Upper lobe of left lung (tissue), 6 donors: ENCODE measurements around the gene GNG11. TPM values are rescaled to one million over a fixed set of nuclear protein-coding genes. Genes with fewer than 3 reads are reported as not detected.
A peak's percentile ranks its signal among the peaks of the same experiment; 100 is the strongest.
"Not testable (repeated sequence)": the region's sequence is repeated elsewhere in the genome, so short reads cannot be mapped to it uniquely, and the experiment has no call there.

Source experiments
- ATAC-seq, 2 donors: fragments of 200-7000 bp; cut with Tn5 transposase; one replicate each; pipeline ENCODE4 v1.9.1; 2022; ENCODE audit warnings: mild to moderate bottlenecking in 2 of 2, moderate library complexity in 2 of 2; ENCODE audit not compliant: low FRiP score in 2 of 2
- DNase-seq, 2 donors: peaks; one replicate each; pipeline ENCODE4 v3.0.0-alpha.2; 2019 to 2020
- H3K27ac ChIP-seq, 4 donors: fragments of 200-600 bp; sonication (generic); one replicate each; pipeline ENCODE4 v1.5.1; 2016 to 2019
- H3K27me3 ChIP-seq, 4 donors: fragments of 200-600 bp; sonication (generic); one replicate each; pipeline ENCODE4 v1.5.1; 2017 to 2019
- H3K36me3 ChIP-seq, 4 donors: fragments of 200-600 bp; sonication (generic); one replicate each; pipeline ENCODE4 v1.5.1; 2016 to 2019
- H3K4me1 ChIP-seq, 4 donors: fragments of 200-600 bp; sonication (generic); one replicate each; pipeline ENCODE4 v1.5.1; 2018 to 2019
- H3K4me3 ChIP-seq, 4 donors: fragments of 200-600 bp; sonication (generic); one replicate each; pipeline ENCODE4 v1.5.1; 2017 to 2019; ENCODE audit warnings: mild to moderate bottlenecking in 2 of 4, moderate library complexity in 1 of 4
- H3K9me3 ChIP-seq, 4 donors: fragments of 200-600 bp; sonication (generic); one replicate each; pipeline ENCODE4 v1.5.1; 2018 to 2019
- EP300 ChIP-seq, 4 donors: sonication (generic); formaldehyde crosslinking; IDR thresholded peaks; one replicate each; pipeline ENCODE4 v1.5.1; 2017; ENCODE audit warnings: antibody characterized with exemption in 4 of 4, control low read depth in 2 of 4
- POLR2A ChIP-seq, 4 donors: fragments of 450-650 bp; IDR thresholded peaks; one replicate each; pipeline ENCODE4 v1.5.1; 2016 to 2017; ENCODE audit warnings: antibody characterized with exemption in 4 of 4, mild to moderate bottlenecking in 2 of 4
- POLR2AphosphoS5 ChIP-seq, 2 donors: sonication (generic); formaldehyde crosslinking; IDR thresholded peaks; one replicate each; pipeline ENCODE4 v1.5.1; 2017; ENCODE audit warnings: antibody characterized with exemption in 2 of 2
- WGBS, 2 donors: methylation state at CpG; one replicate each; pipeline ENCODE4 v1.1.5; 2017 to 2018; 5-methylcytosine and 5-hydroxymethylcytosine counted together
- total RNA-seq, 6 donors: library from RNA; depleted of rRNA in 4 of 6; stranded (reverse); fragments of >200 nt in 4 of 6; gene quantifications; one replicate each; pipeline versions ENCODE4 v1.1.0 to v1.2.1, GENCODE V29; 2016 to 2021
- TF ChIP-seq, protein P1 (sequence below), 6 experiments: fragments of 450-650 bp in 4 of 6; fragments of 200-600 bp in 2 of 6; sonication (generic) in 2 of 6; IDR thresholded peaks; one replicate each; pipeline ENCODE4 v1.5.1; 2016 to 2019; ENCODE audit warnings: antibody characterized with exemption in 6 of 6
- donor health status: DM: no; HTN: no; CAD: no; lungs with moderate emphysema.
- donor health status: DM: no; HTN: yes; CAD: no; lungs with severe emphysema.

Gene GNG11
- total RNA-seq, 6 donors from 2014 or later: 1.0 to 28.5 (median 15.8) TPM

DNA sequence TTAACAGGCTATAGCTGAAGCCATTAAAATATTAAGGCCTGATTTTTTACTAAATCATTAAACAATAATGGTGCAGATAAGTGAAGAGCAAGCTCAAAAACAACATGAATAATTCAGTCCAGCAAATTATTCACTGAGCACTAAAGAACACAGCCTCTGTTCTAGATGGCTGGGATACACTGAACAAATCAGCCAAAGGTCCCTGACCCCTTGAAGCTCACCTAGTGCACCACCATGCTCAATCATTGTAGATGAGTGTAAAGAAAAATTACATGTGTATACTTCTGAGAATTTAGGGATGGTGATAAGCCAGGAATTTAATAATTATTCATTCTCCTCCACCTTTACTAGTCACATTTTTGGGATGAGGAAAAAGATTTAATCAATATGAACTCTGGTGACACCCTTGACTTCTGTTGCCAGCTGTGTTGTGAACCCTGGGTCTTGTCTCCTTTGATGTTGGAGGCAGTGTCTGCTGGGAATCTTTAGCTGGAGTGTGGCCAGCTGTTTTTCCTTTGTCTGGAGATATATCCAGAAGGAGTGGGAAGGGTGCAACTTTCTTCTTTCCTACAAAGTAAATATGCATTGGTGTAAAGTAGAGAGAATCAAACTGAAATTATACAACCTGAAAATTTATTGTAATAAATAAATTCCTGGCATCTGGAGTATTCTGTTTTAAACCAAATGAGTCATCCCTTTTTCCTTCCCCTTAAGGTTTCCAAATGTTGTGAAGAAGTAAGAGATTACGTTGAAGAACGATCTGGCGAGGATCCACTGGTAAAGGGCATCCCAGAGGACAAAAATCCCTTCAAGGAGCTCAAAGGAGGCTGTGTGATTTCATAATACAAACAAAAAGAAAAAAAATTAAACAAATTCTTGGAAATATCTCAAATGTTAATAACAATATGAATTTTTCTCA, 11.2 kb upstream of the GNG11 start:
- 9 to 19% methylated on average over 3 of the region's 3 CpGs for WGBS, 2 donors
- DNase-seq (no peak), ATAC-seq (peak in 1 of 2 donors; percentile 86)
- H3K36me3 ChIP-seq: no peaks in the 10 kb centered on the region
- no peak overlapping the region for H3K4me3 ChIP-seq
- peaks cover 0 to 9% (median 5%) of the 10 kb centered on the region in 4 donors for H3K4me1 ChIP-seq
- no peaks in the 10 kb centered on the region for H3K27me3 ChIP-seq
- no peaks in the 10 kb centered on the region for H3K9me3 ChIP-seq
- peak overlapping the region in 2 of 4 donors; percentile 35 to 53 for H3K27ac ChIP-seq
- TF ChIP-seq POLR2A (IDR thresholded peaks at IDR 0.05) (no peak), EP300 (IDR thresholded peaks at IDR 0.05) (no peak), POLR2AphosphoS5 (IDR thresholded peaks at IDR 0.05) (no peak)
- TF ChIP-seq, protein P1, sequence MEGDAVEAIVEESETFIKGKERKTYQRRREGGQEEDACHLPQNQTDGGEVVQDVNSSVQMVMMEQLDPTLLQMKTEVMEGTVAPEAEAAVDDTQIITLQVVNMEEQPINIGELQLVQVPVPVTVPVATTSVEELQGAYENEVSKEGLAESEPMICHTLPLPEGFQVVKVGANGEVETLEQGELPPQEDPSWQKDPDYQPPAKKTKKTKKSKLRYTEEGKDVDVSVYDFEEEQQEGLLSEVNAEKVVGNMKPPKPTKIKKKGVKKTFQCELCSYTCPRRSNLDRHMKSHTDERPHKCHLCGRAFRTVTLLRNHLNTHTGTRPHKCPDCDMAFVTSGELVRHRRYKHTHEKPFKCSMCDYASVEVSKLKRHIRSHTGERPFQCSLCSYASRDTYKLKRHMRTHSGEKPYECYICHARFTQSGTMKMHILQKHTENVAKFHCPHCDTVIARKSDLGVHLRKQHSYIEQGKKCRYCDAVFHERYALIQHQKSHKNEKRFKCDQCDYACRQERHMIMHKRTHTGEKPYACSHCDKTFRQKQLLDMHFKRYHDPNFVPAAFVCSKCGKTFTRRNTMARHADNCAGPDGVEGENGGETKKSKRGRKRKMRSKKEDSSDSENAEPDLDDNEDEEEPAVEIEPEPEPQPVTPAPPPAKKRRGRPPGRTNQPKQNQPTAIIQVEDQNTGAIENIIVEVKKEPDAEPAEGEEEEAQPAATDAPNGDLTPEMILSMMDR (IDR thresholded peaks at IDR 0.05): no peak

GRCh38 chr7:93911242-93911641, 10.3 kb upstream of the GNG11 start:
- H3K27me3 ChIP-seq, H3K9me3 ChIP-seq, H3K4me3 ChIP-seq, H3K36me3 ChIP-seq, DNase-seq, H3K4me1 ChIP-seq: not testable (repeated sequence)
- H3K27ac ChIP-seq: peak overlapping the region in 1 of 4 donors; percentile 53
- 61 to 64% methylated on average over 3 of the region's 3 CpGs for WGBS, 2 donors
- peak in 1 of 2 donors; percentile 11 for ATAC-seq

GRCh38 chr7:93911661-93912060, 9.9 kb upstream of the GNG11 start:
- DNase-seq, H3K27ac ChIP-seq, H3K27me3 ChIP-seq, H3K4me3 ChIP-seq, ATAC-seq, H3K4me1 ChIP-seq, H3K36me3 ChIP-seq, H3K9me3 ChIP-seq: not testable (repeated sequence)

DNA sequence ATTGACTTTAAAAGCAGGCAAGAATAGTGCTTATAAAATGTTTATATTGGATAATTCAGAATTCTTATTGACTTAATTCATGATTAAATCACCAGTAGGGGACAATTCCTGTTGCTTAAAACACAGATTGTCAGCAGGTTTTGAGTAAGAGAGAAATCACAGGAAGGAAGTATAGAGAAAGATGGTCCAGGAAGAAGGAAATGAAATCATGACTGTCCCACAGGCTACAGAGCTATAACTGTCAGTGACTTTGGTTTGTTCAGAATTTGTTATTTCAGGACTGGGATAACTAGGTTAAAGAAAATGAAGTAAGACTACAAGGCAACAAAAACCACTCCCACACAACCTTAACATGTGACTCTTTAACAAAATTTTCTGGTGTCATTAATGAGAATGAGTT, 8.3 kb upstream of the GNG11 start:
- Histone ChIP-seq H3K27ac (no peak overlapping the region), H3K27me3 (no peaks in the 10 kb centered on the region), H3K36me3 (no peaks in the 10 kb centered on the region), H3K9me3 (no peaks in the 10 kb centered on the region), H3K4me3 (no peak overlapping the region), H3K4me1 (peaks cover 0 to 9% (median 5%) of the 10 kb centered on the region in 4 donors)
- TF ChIP-seq, protein P1 (IDR thresholded peaks at IDR 0.05): no peak
- TF ChIP-seq POLR2AphosphoS5 (IDR thresholded peaks at IDR 0.05): no peak
- no peak for TF ChIP-seq POLR2A (IDR thresholded peaks at IDR 0.05)
- TF ChIP-seq EP300 (IDR thresholded peaks at IDR 0.05): no peak
- DNase-seq: no peak
- no peak for ATAC-seq

- ATAC-seq: peak in 1 of 2 donors; percentile 29
Measured at GRCh38 chr7:93914581-93915066, 6.9 kb upstream of the GNG11 start.

GRCh38 chr7:93915206-93915842, 6.2 kb upstream of the GNG11 start:
- H3K36me3 ChIP-seq, H3K9me3 ChIP-seq, H3K27ac ChIP-seq, H3K4me3 ChIP-seq, H3K4me1 ChIP-seq, DNase-seq, ATAC-seq, H3K27me3 ChIP-seq: not testable (repeated sequence)
- WGBS, 2 donors: 75 to 84% methylated on average over 3 of the region's 3 CpGs

More at GRCh38 chr7:93914581-93915066, 6.9 kb upstream of the GNG11 start:
- no peak for TF ChIP-seq EP300 (IDR thresholded peaks at IDR 0.05)
- TF ChIP-seq, protein P1 (IDR thresholded peaks at IDR 0.05): no peak
- TF ChIP-seq POLR2AphosphoS5 (IDR thresholded peaks at IDR 0.05): no peak
- no peak for TF ChIP-seq POLR2A (IDR thresholded peaks at IDR 0.05)
- H3K27ac ChIP-seq: peak overlapping the region in 2 of 4 donors; percentile 40 to 58
- no peaks in the 10 kb centered on the region for H3K36me3 ChIP-seq
- H3K4me1 ChIP-seq: peaks cover 0 to 9% (median 5%) of the 10 kb centered on the region in 4 donors
- 46 to 54% methylated on average over 7 of the region's 7 CpGs for WGBS, 2 donors
- no peaks in the 10 kb centered on the region for H3K9me3 ChIP-seq
- DNase-seq: no peak
- no peaks in the 10 kb centered on the region for H3K27me3 ChIP-seq
- no peak overlapping the region for H3K4me3 ChIP-seq

DNA sequence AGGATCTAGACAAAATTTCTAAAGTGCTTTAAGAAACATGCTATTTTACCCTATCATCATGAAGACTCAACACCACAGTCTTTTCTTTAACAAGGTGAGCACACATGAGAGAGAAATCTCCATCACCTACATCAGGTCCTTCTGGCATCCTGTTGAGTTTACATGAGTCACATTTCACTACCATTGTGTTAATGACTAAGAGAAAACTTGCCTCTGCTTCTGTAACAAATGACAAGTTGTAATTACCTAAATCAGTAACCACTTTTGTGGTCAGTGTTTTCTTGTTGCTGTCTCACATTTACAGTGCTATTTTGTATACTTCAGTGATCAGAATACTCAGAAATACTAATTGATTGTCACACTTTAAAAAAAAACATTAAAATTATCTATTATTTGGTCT, 5.6 kb upstream of the GNG11 start:
- H3K4me3 ChIP-seq, H3K4me1 ChIP-seq, H3K36me3 ChIP-seq, H3K27ac ChIP-seq, ATAC-seq, H3K27me3 ChIP-seq, DNase-seq, H3K9me3 ChIP-seq: not testable (repeated sequence)

DNA sequence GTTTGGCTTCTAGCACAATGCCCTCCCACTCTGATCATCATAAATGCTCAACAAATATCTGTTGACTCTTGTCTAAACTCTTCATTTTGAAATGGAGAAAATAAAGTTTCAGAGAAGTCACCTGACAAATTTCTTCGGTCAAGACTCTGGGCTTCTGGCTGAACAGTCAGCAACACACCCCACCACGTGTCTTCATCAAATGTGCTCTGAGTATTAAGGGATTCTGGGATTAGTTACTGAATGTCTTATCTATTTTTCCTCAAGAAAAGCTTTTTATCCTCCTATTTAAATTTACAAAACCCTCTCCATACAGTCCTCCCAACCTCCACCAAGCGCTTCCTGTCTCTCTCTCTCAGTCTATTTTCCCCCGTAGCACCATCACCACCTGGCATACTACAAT, 5.2 kb upstream of the GNG11 start:
- ATAC-seq, H3K9me3 ChIP-seq, H3K27ac ChIP-seq, H3K4me1 ChIP-seq, DNase-seq, H3K27me3 ChIP-seq, H3K36me3 ChIP-seq, H3K4me3 ChIP-seq: not testable (repeated sequence)
- WGBS, 2 donors: 76 to 84% methylated on average over 4 of the region's 4 CpGs
